BLaER1 (cell line): ENCODE data around the gene PSAPL1.
A peak's percentile ranks its signal among the peaks of the same experiment; 100 is the strongest.

ENCODE experiments used
- H3K27ac ChIP-seq: shearing (Covaris generic); formaldehyde crosslinking; 2 replicates; pipeline ENCODE4 v1.8.1; 2022
- H3K27me3 ChIP-seq: shearing (Covaris generic); formaldehyde crosslinking; 2 replicates; pipeline ENCODE4 v1.8.1; 2022
- H3K36me3 ChIP-seq: shearing (Covaris generic); formaldehyde crosslinking; 2 replicates; pipeline ENCODE4 v1.8.1; 2022
- H3K4me1 ChIP-seq: shearing (Covaris generic); formaldehyde crosslinking; 2 replicates; pipeline ENCODE4 v1.8.1; 2022
- H3K4me2 ChIP-seq: shearing (Covaris generic); formaldehyde crosslinking; 2 replicates; pipeline ENCODE4 v1.8.1; 2022
- H3K4me3 ChIP-seq: shearing (Covaris generic); formaldehyde crosslinking; 2 replicates; pipeline ENCODE4 v1.8.1; 2022
- H3K9ac ChIP-seq: shearing (Covaris generic); formaldehyde crosslinking; 2 replicates; pipeline ENCODE4 v1.8.1; 2022
- H3K9me3 ChIP-seq: shearing (Covaris generic); formaldehyde crosslinking; 2 replicates; pipeline ENCODE4 v1.8.1; 2022
- H4K20me1 ChIP-seq: shearing (Covaris generic); formaldehyde crosslinking; 2 replicates; pipeline ENCODE4 v1.8.1; 2022
- Cebpa-rat ChIP-seq: shearing (Covaris generic); IDR thresholded peaks from 2 replicates; pipeline ENCODE4 v1.8.1; 2022

PSAPL1 gene

DNA sequence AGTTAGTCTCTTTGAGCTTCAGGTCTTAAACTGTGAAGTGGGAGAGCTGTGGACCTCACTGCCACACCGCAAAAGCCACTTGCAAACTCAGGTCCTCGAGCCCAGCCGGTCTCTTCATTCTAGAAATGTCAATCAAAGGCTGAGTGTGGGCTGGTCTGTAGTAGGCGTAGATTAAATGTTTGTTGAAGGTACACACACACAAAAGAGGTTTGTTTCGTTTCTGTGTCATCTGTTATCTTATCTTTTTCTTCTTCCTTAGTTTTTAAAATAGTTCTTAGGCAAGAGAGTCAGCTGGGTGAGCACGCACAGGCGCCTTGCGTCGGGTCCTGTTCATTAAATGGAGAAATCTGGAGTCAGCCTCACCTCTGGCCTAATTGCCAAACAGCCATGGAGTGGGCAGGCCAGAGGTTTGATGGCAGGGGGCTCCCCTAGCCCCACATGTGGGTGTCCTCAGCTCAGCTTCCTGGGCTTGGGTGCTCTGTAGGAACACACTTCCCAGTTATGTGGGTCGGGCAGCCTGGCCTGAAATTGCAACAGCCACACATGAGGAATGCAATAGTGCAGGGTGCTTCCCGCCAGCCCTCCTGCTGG is 836 bp upstream of the PSAPL1 start:
- Histone ChIP-seq H3K4me1 (peaks cover 98% of the 10 kb centered on the region), H3K4me2 (peak overlapping the region; percentile 76), H3K4me3 (no peak overlapping the region), H4K20me1 (peaks cover 39% of the 10 kb centered on the region), H3K36me3 (peaks cover 17% of the 10 kb centered on the region; the same call in 1 of the 2 replicates), H3K27ac (peak overlapping the region; percentile 63), H3K9ac (no peak overlapping the region; the same call in 1 of the 2 replicates), H3K9me3 (peaks cover 25% of the 10 kb centered on the region), H3K27me3 (no peaks in the 10 kb centered on the region)
- no peak for TF ChIP-seq Cebpa-rat

DNA sequence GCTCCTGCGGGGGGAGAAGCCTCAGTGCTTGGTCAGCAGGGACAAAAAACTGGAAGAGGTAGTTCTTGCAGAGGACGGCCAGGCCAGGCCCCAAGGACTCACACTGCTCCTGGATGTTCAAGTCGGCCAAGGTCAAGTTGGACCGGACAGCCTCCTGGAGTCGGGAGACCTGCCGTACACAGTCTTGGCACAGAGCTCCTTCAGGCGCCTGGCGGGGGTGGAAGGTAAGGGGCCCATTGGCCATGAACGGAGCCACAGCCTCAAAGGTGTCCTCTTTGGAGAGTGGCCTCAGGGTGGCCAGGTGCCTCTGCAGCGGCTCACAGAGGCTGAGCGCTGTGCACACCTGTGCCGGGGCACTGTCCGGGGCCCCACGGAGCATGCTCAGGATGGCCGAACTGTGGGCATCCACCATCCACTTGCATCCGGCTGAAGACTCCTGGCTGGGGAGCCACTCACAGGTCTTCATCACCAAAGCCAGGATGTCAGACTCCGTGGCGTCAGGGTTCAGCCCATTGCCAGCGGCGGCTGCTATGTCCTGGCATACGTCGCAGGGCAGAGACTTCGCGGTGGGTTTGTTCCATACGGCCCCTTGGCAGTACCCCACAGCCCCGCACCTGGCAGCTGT is 477 bp downstream of the PSAPL1 start:
- H3K9me3 ChIP-seq: peaks cover 19% of the 10 kb centered on the region
- no peak overlapping the region for H3K4me3 ChIP-seq
- H3K36me3 ChIP-seq: peaks cover 7% of the 10 kb centered on the region; the same call in 1 of the 2 replicates
- H3K27ac ChIP-seq: peak overlapping the region; percentile 63
- no peaks in the 10 kb centered on the region for H3K27me3 ChIP-seq
- no peak overlapping the region for H3K9ac ChIP-seq
- peaks cover 98% of the 10 kb centered on the region for H3K4me1 ChIP-seq
- peak overlapping the region; percentile 76 for H3K4me2 ChIP-seq
- no peak for TF ChIP-seq Cebpa-rat
- peaks cover 47% of the 10 kb centered on the region for H4K20me1 ChIP-seq

DNA sequence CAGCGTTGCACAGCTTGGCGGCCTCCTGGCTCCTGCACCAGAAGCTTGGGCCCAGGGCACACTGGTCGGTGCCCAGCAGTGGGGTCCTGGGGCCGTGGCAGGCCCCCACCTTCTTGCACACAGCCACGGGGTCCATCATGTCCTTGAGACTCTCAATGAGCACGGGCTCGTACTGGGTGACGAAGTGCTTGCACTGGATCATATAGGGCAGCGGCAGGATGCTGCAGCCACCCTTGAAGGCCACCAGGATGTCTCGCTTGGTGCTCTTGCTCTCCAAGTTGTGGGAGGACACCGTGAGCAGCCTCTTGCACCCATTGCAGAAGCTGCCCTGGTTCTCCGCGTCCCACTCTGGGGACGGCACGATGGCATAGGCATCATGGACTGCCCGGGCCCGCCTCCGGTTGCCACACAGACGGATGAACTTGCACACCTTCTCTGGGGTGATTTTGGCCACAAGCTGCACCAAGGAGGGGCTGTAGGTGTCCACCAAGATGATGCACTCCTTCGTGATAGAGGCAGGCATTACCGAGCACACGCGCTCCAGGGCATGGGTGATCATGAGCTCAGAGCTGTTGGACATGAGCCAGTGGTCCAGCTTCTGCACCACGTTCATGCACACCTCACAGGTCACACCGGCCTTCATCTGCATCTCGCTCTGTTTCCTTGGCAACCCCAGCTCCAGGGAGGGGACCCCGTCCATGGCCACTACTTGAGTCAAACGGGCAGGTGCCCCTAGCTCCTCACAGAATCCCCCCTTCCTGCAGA is 1.2 kb downstream of the PSAPL1 start:
- no peak overlapping the region for H3K27ac ChIP-seq
- H3K4me1 ChIP-seq: peaks cover 98% of the 10 kb centered on the region
- H3K4me2 ChIP-seq: peak overlapping the region; percentile 76

DNA sequence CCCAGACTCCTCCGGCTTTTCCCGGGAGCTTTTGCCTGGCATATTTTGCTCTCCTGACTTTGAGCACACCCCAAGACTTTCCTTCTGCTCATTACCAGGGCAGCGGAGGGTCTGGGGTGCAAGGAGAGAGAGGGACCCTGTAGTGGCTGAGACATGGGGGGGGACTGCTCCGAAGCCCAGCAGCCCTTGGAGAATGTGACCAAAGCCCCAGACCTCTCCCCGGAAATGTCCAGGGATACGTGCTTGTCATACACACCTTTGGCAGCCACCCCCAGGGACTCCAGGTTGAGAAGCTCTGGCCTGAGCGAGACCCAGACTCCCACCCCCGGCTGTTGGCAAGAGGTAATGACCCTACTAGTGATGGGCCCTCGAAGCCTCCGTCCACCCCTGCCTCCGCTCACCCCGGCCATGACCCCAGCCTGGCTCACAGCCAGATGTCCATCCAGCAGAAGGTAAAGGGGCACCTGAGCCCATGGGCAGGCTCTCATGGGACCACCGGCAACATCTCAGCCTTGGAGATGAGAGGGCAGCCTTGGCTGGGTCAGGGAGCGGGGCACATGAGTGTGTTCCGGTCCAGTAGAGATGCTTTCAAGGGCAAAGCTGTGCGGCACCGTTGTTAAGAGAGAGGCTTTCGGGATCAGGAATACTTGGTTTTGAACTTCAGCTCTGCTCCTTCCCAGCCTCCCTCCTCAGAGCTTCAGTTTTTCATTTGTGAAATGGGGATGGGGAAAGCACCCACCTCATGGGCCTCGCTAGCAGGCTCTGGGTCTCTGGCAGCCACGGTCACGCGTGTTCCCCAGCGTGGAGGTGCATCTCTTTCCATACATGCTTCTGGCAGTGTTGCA is 2.0 kb downstream of the PSAPL1 start:
- no peak overlapping the region for H3K9ac ChIP-seq
- no peak for TF ChIP-seq Cebpa-rat
- H3K27me3 ChIP-seq: no peaks in the 10 kb centered on the region
- H3K4me1 ChIP-seq: peaks cover 97% of the 10 kb centered on the region
- no peak overlapping the region for H3K27ac ChIP-seq
- H3K9me3 ChIP-seq: peaks cover 6% of the 10 kb centered on the region
- H3K4me2 ChIP-seq: peak overlapping the region; percentile 6
- no peak overlapping the region for H3K4me3 ChIP-seq
- peaks cover 53% of the 10 kb centered on the region for H4K20me1 ChIP-seq
- H3K36me3 ChIP-seq: peaks cover 6% of the 10 kb centered on the region; the same call in 1 of the 2 replicates

More for the DNA sequence above, 1.2 kb downstream of the PSAPL1 start:
- Histone ChIP-seq H3K9me3 (peaks cover 12% of the 10 kb centered on the region), H3K4me3 (no peak overlapping the region), H3K27me3 (no peaks in the 10 kb centered on the region), H3K36me3 (peaks cover 6% of the 10 kb centered on the region; the same call in 1 of the 2 replicates), H4K20me1 (peaks cover 53% of the 10 kb centered on the region), H3K9ac (no peak overlapping the region)
- no peak for TF ChIP-seq Cebpa-rat

DNA sequence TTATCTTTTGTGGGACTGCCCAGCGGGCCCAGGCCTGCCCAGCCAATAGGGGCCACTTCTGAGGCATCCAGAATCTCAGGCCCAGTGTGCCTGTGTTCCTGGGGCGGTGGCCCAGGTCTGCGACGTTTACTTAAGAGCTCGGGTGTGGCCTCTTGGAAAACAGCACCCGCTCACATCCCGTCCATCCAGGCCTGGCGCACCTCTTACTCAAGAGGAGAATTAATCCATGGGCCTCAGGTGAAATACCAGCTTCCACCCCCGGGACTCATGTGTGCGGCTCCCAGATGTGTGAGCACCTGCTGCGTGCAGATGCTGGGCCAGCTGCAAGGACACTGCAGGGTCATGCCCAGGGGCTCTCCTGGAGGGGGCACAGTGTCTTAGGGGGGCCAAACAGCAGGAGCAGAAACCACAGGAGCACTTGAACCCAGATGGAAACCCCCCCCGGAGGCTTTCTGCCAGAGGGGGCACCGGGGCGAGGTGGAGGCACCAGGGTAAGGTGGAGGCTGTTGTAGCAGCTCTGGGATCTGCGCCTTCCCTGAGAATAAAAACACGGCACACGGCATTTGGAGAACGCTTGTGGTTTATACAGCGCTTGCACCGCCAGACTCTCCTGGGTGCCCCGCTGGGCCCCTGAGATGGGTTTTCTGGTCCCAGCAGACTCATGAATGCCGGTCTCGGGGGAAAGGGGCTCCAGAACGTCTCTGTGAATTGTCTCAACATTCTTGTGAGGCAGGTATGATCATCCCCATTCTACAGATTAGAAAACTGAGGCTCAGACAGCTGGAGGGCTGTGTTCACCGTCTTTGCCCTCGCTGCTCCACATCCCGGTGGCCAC is 2.8 kb downstream of the PSAPL1 start:
- Histone ChIP-seq H3K4me2 (peak overlapping the region; percentile 6), H4K20me1 (peaks cover 53% of the 10 kb centered on the region), H3K27ac (no peak overlapping the region), H3K36me3 (peaks cover 6% of the 10 kb centered on the region; the same call in 1 of the 2 replicates), H3K4me1 (peaks cover 95% of the 10 kb centered on the region), H3K9me3 (no peaks in the 10 kb centered on the region), H3K4me3 (no peak overlapping the region), H3K27me3 (no peaks in the 10 kb centered on the region), H3K9ac (no peak overlapping the region)
- TF ChIP-seq Cebpa-rat: no peak

DNA sequence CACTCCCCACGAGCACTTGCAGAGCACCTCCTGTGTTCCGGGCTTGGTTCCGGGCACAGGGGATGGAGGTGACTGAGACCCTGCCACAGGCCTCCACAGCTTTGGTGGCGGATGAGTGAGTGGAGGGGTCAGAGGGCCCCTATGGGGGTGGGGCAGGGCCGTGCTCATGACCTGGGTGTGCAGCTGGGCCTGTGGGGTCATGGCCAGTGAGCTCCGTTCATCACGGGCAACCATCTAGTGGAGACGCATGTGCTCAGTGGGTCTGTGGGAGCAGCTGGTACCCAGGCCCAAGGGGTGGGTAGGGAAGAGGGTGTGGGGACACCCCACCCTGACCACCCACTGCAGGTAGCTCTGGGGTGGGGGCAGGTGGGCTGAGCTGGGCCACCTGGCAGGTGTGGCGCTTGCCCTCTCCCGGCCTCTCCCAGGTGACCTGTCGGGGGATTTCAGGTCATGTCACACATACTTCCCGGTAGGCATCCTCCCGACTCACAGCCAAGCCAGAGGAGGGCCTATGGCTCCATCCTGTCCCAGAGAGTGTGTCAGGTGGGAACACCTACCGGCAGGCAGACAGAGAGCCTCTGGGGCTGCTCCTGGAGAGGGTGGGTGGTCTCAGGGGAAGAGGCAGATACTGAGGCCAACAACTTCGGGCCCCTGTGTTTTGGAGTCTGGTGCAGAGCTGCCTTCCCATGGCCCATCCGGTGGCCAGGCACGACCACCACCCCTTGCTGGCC is 3.6 kb downstream of the PSAPL1 start:
- Histone ChIP-seq H3K9me3 (no peaks in the 10 kb centered on the region), H3K4me1 (peaks cover 95% of the 10 kb centered on the region), H3K4me3 (no peak overlapping the region), H3K36me3 (peaks cover 6% of the 10 kb centered on the region; the same call in 1 of the 2 replicates), H4K20me1 (peaks cover 58% of the 10 kb centered on the region), H3K27me3 (no peaks in the 10 kb centered on the region), H3K27ac (no peak overlapping the region), H3K9ac (no peak overlapping the region), H3K4me2 (peak overlapping the region; percentile 6; the same call in 1 of the 2 replicates)
- no peak for TF ChIP-seq Cebpa-rat

DNA sequence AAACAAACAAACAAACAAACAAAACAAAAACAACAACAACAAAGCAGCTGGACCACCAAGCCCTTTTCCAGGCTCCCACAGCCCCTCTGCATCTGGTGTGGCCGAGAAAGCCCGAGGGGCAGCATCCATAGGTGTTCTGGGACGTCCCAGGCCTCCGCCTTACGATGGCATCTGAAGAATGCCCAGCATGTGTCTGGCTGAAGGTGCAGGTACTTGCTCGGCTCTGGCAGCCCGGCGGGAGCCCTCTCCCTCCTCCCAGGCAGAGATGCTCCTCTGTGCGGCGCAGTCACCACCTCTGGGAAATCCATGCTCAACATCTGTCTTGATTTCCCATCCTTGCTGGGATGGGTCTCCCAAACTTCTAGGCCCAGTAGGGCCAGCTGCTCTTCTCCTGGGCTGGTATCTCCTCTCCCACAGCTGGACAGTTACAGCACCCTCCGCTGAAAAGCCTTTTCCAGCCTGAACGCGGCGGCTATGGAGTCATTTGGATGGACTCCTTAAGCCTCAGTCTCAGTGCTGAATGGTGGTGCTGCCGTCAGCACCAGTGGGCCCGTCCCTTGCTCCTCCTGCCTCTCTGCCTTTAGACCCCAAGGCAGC is 4.3 kb downstream of the PSAPL1 start:
- Histone ChIP-seq H3K9ac (no peak overlapping the region), H3K4me3 (no peak overlapping the region), H3K4me1 (peaks cover 95% of the 10 kb centered on the region), H3K27me3 (no peaks in the 10 kb centered on the region), H4K20me1 (peaks cover 65% of the 10 kb centered on the region), H3K9me3 (no peaks in the 10 kb centered on the region), H3K36me3 (peaks cover 6% of the 10 kb centered on the region; the same call in 1 of the 2 replicates), H3K27ac (no peak overlapping the region), H3K4me2 (no peak overlapping the region; the same call in 1 of the 2 replicates)
- no peak for TF ChIP-seq Cebpa-rat

DNA sequence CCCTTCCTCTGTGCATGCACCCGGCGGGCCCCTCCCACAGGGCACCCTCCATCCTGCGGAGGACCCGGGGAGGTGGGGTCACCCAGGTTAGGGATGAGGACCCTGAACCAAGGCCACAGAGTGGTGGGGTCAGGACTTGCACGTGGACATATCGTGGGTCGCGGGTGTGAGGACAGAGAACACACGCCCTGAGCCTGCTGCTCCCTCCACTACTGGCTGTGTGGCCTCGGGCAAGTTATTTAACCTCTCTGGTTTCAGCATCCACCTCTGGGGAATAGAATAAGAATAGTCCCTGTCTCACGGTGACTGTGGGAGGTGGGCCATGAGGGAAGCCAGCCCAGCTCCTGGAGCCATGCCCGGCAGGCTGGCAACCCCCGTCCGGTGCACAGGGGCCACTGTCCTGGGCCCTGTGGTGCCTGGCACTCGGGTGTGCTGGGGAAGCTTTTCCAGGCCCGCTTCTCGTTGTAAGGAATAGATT is 5.1 kb downstream of the PSAPL1 start:
- Histone ChIP-seq H3K9ac (no peak overlapping the region), H3K4me2 (peak overlapping the region; percentile 57)

More for the DNA sequence above, 5.1 kb downstream of the PSAPL1 start:
- TF ChIP-seq Cebpa-rat: no peak
- Histone ChIP-seq H3K4me3 (no peak overlapping the region), H3K27ac (no peak overlapping the region), H3K9me3 (no peaks in the 10 kb centered on the region), H3K4me1 (peaks cover 95% of the 10 kb centered on the region), H3K36me3 (peaks cover 6% of the 10 kb centered on the region; the same call in 1 of the 2 replicates), H3K27me3 (no peaks in the 10 kb centered on the region), H4K20me1 (peaks cover 69% of the 10 kb centered on the region)
